Neutrophil (primary cell): ENCODE results near the gene PRPF6.

Experiments
- H3K27ac ChIP-seq: fragments of 200-600 bp; sonication (generic); 2 replicates; pipeline ENCODE4 v1.5.1; 2016; ENCODE audit warnings: mild to moderate bottlenecking, moderate library complexity
- H3K27me3 ChIP-seq: fragments of 200-600 bp; sonication (generic); 2 replicates; pipeline ENCODE4 v1.6.0; 2016; ENCODE audit warnings: mild to moderate bottlenecking
- H3K36me3 ChIP-seq: fragments of 200-600 bp; sonication (generic); 2 replicates; pipeline ENCODE4 v1.5.1; 2017
- H3K4me1 ChIP-seq, 2 experiments: fragments of 200-600 bp in 1 of 2; sonication (generic) in 1 of 2; 1 replicate in 1 of 2; 2 replicates in 1 of 2; pipeline versions ENCODE4 v1.5.1 to v1.6.1; 2013 to 2016; ENCODE audit warnings: low read depth in 1 of 2, low read length in 1 of 2, mild to moderate bottlenecking in 1 of 2, moderate library complexity in 1 of 2; ENCODE audit not compliant: control insufficient read depth in 1 of 2, insufficient read depth in 1 of 2
- H3K4me3 ChIP-seq, 2 experiments: fragments of 200-600 bp in 1 of 2; sonication (generic) in 1 of 2; 1 replicate in 1 of 2; 2 replicates in 1 of 2; pipeline ENCODE4 v1.5.1; 2013 to 2016; ENCODE audit warnings: low read depth in 1 of 2, low read length in 1 of 2, mild to moderate bottlenecking in 1 of 2, moderate library complexity in 1 of 2
- H3K9me3 ChIP-seq: fragments of 200-600 bp; sonication (generic); 2 replicates; pipeline ENCODE4 v1.5.1; 2016
- CTCF ChIP-seq: fragments of 200-600 bp; sonication (generic); IDR thresholded peaks from 2 replicates; pipeline ENCODE4 v1.5.1; 2016; ENCODE audit warnings: antibody characterized with exemption

Gene PRPF6

GRCh38 chr20:63945031-63945658, 35.8 kb upstream of the PRPF6 start:
- Histone ChIP-seq H3K9me3 (no peaks in the 10 kb centered on the region), H3K27me3 (no peaks in the 10 kb centered on the region), H3K36me3 (peaks cover 56% of the 10 kb centered on the region), H3K27ac (peak overlapping the region; percentile 25), H3K4me3 (no peak overlapping the region), H3K4me1 (peaks cover 58 to 65% of the 10 kb centered on the region in 2 experiments)
- TF ChIP-seq CTCF: no peak

GRCh38 chr20:63945921-63946920, 34.7 kb upstream of the PRPF6 start:
- Histone ChIP-seq H3K4me1 (peaks cover 50 to 55% of the 10 kb centered on the region in 2 experiments), H3K9me3 (no peaks in the 10 kb centered on the region), H3K4me3 (no peak overlapping the region), H3K36me3 (peaks cover 49% of the 10 kb centered on the region), H3K27ac (no peak overlapping the region), H3K27me3 (no peaks in the 10 kb centered on the region)
- no peak for TF ChIP-seq CTCF

GRCh38 chr20:63946986-63947637, 33.8 kb upstream of the PRPF6 start:
- Histone ChIP-seq H3K36me3 (peaks cover 46% of the 10 kb centered on the region), H3K9me3 (no peaks in the 10 kb centered on the region), H3K4me3 (no peak overlapping the region), H3K27me3 (no peaks in the 10 kb centered on the region), H3K4me1 (peaks cover 45 to 49% of the 10 kb centered on the region in 2 experiments), H3K27ac (peak overlapping the region; percentile 56)
- TF ChIP-seq CTCF: no peak

GRCh38 chr20:63947638-63948456, 33.1 kb upstream of the PRPF6 start:
- Histone ChIP-seq H3K27ac (peak overlapping the region; percentile 56), H3K9me3 (no peaks in the 10 kb centered on the region), H3K27me3 (no peaks in the 10 kb centered on the region), H3K4me3 (no peak overlapping the region), H3K36me3 (peaks cover 41% of the 10 kb centered on the region), H3K4me1 (peaks cover 39 to 41% of the 10 kb centered on the region in 2 experiments)
- TF ChIP-seq CTCF: no peak
